K562 (cell line): ENCODE measurements around the gene WBP1. TPM values are rescaled to one million over a fixed set of nuclear protein-coding genes. Genes with fewer than 3 reads are reported as not detected.

Experiments
- ASH1L ChIP-seq: fragments of 450-650 bp; IDR thresholded peaks from 2 replicates; pipeline ENCODE4 v1.6.1; 2018; ENCODE audit warnings: borderline replicate concordance, mild to moderate bottlenecking, low read depth; ENCODE audit not compliant: partially characterized antibody
- CREB1 ChIP-seq, 2 experiments: sonication (generic) in 1 of 2; formaldehyde crosslinking in 1 of 2; IDR thresholded peaks; 2 replicates each; pipeline versions ENCODE4 v1.6.1 to v1.8.0; 2012 to 2022; ENCODE audit warnings: inconsistent platforms in 1 of 2, mild to moderate bottlenecking in 1 of 2, missing genetic modification reagents in 1 of 2, moderate library complexity in 1 of 2
- CREM ChIP-seq: IDR thresholded peaks from 2 replicates; pipeline ENCODE4 v1.6.1; 2014; ENCODE audit warnings: antibody characterized with exemption, low read depth
- EHMT2 ChIP-seq: fragments of 450-650 bp; IDR thresholded peaks from 2 replicates; pipeline ENCODE4 v1.6.1; 2018; ENCODE audit warnings: antibody characterized with exemption
- FOS ChIP-seq: IDR thresholded peaks from 3 replicates; pipeline ENCODE4 v1.6.1; 2011; ENCODE audit not compliant: insufficient read length; ENCODE audit errors: extremely low read depth
- FOXM1 ChIP-seq, 2 experiments: fragments of 450-650 bp in 1 of 2; sonication (generic) in 1 of 2; formaldehyde crosslinking in 1 of 2; IDR thresholded peaks; 2 replicates each; pipeline versions ENCODE4 v1.6.1 to v1.9.0; 2017 to 2022; ENCODE audit warnings: low read depth in 2 of 2, mild to moderate bottlenecking in 2 of 2, missing genetic modification reagents in 1 of 2, moderate library complexity in 1 of 2
- GABPA ChIP-seq: fragments of 200-800 bp; sonication (Bioruptor generic); conservative IDR thresholded peaks from 2 replicates; pipeline ENCODE4 v1.6.1; 2016; ENCODE audit warnings: low read depth, missing genetic modification characterization, missing compliant biosample characterization
- HDAC2 ChIP-seq: fragments of 450-650 bp; IDR thresholded peaks from 2 replicates; pipeline ENCODE4 v1.6.1; 2016; ENCODE audit warnings: mild to moderate bottlenecking
- MTA3 ChIP-seq: fragments of 450-650 bp; formaldehyde crosslinking; IDR thresholded peaks from 2 replicates; pipeline ENCODE4 v1.6.1; 2017; ENCODE audit warnings: mild to moderate bottlenecking, borderline replicate concordance
- NFATC3 ChIP-seq: fragments of 450-650 bp; IDR thresholded peaks from 2 replicates; pipeline ENCODE4 v1.6.1; 2017; ENCODE audit warnings: mild to moderate bottlenecking
- NR2C2 ChIP-seq, 2 experiments: fragments of 200-800 bp in 1 of 2; sonication (Bioruptor generic) in 1 of 2; sonication (generic) in 1 of 2; formaldehyde crosslinking in 1 of 2; IDR thresholded peaks; 2 replicates each; pipeline versions ENCODE4 v1.6.1 to v1.8.0; 2016 to 2022; ENCODE audit warnings: mild to moderate bottlenecking in 1 of 2, missing compliant biosample characterization in 1 of 2, missing genetic modification characterization in 1 of 2, missing genetic modification reagents in 1 of 2
- RBFOX2 ChIP-seq: fragments of 200-400 bp; formaldehyde crosslinking; IDR thresholded peaks from 2 replicates; pipeline ENCODE4 v1.6.1; 2017; ENCODE audit warnings: low read depth, mild to moderate bottlenecking, low read length, moderate library complexity
- SETDB1 ChIP-seq: IDR thresholded peaks from one replicate; pipeline ENCODE4 v1.6.1; 2012; ENCODE audit warnings: low read length, control low read depth, inconsistent platforms
- SREBF1 ChIP-seq: fragments of 150-350 bp; IDR thresholded peaks from 2 replicates; pipeline ENCODE4 v1.6.1; 2014; ENCODE audit warnings: antibody characterized with exemption, low read depth, low read length, borderline replicate concordance
- TBP ChIP-seq: optimal IDR thresholded peaks from 2 replicates; pipeline ENCODE3; 2011; ENCODE audit warnings: low read depth, low read length, improper control_type of control experiment
- ZFP36 ChIP-seq: fragments of 150-350 bp; IDR thresholded peaks from 2 replicates; pipeline ENCODE4 v1.6.1; 2018; ENCODE audit warnings: low read length, low read depth; ENCODE audit not compliant: partially characterized antibody
- ZSCAN29 ChIP-seq: fragments of 450-650 bp; IDR thresholded peaks from 2 replicates; pipeline ENCODE4 v1.6.1; 2017
- polyA plus RNA-seq, 8 experiments: library from polyadenylated mRNA; depleted of rRNA in 4 of 8; stranded (reverse) in 5 of 8; unstranded in 3 of 8; fragments of >200 nt; fragmentation: Nextera tagmentation in 2 of 8; fragmentation: Illumina TruSeq in 1 of 8; extraction: Ambion mirVana in 2 of 8; extraction: Trizol in 1 of 8; gene quantifications; 2 replicates each; pipeline versions ENCODE4 v1.2.1 to v1.2.3, GENCODE V29; 2011 to 2014; ENCODE audit warnings: inconsistent platforms in 1 of 8, missing spikeins in 1 of 8
- total RNA-seq, 7 experiments: library from RNA; depleted of rRNA in 6 of 7; stranded (reverse); fragments of >200 nt in 6 of 7; fragmentation: Illumina TruSeq in 2 of 7; extraction: Trizol in 2 of 7; gene quantifications; 2 replicates each; pipeline versions ENCODE4 v1.2.1 to v1.2.3, GENCODE V29; 2011 to 2021; ENCODE audit warnings: low replicate concordance in 1 of 7
- TF ChIP-seq, protein P1 (sequence below): sonication (generic); formaldehyde crosslinking; IDR thresholded peaks from 2 replicates; pipeline ENCODE4 v1.8.0; 2022; ENCODE audit warnings: missing genetic modification reagents, mild to moderate bottlenecking, borderline replicate concordance
- TF ChIP-seq, protein P2 (sequence below): sonication (generic); formaldehyde crosslinking; IDR thresholded peaks from 2 replicates; pipeline ENCODE4 v1.8.0; 2022; ENCODE audit warnings: missing genetic modification reagents, mild to moderate bottlenecking, moderate library complexity, borderline replicate concordance
- TF ChIP-seq, protein P3 (sequence below): fragments of 450-650 bp; IDR thresholded peaks from 2 replicates; pipeline ENCODE4 v1.6.1; 2016

WBP1 gene
- total and polyA plus RNA-seq, 9 of the 15 experiments (the other 6 are each of a cell fraction or from before 2014, with no cell fraction given): 1.9 to 27.7 (median 14.2) TPM

DNA sequence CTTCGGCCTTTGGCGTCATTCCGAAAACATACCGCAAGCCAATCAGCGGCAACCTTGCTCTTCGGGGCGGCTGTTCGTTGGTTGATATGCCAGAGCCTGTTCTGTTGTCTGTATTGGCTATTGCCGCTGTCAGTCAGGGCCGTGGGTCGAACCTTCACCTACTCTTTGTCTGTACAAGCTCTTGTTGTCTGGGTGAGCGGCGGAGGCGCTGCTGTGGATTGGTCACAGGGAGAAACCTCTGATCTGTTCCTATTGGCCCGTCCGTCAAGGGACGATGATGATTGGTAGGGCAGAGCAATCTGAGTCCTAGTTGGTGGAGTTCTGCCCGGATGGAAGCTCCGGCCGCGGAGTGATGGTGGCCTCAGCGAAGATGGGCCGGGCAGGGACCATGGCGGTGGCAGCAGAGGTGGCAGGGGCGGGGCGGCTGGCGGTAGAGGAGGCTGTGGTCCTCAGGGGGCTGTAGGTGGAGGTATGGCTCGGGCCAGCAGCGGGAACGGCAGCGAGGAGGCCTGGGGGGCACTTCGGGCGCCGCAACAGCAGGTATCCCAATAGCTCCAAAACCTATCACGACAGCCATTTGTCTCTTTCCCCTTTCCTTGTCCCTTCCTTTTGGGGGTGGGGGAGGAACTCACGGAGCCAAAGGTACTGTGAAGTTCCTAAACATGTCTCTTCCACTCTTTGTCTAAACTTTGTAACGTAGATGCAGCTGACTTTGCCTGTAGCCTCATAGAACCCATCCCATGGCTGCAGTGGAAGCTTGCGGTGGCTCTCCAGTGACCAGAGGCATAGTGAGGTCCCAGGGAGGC is at the start of gene WBP1 (continued):
- TF ChIP-seq TBP: peak; percentile 25
- TF ChIP-seq, protein P1, sequence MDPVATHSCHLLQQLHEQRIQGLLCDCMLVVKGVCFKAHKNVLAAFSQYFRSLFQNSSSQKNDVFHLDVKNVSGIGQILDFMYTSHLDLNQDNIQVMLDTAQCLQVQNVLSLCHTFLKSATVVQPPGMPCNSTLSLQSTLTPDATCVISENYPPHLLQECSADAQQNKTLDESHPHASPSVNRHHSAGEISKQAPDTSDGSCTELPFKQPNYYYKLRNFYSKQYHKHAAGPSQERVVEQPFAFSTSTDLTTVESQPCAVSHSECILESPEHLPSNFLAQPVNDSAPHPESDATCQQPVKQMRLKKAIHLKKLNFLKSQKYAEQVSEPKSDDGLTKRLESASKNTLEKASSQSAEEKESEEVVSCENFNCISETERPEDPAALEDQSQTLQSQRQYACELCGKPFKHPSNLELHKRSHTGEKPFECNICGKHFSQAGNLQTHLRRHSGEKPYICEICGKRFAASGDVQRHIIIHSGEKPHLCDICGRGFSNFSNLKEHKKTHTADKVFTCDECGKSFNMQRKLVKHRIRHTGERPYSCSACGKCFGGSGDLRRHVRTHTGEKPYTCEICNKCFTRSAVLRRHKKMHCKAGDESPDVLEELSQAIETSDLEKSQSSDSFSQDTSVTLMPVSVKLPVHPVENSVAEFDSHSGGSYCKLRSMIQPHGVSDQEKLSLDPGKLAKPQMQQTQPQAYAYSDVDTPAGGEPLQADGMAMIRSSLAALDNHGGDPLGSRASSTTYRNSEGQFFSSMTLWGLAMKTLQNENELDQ: no peak
- no peak for TF ChIP-seq NFATC3
- peak; percentile 81 for TF ChIP-seq FOXM1 (IDR thresholded peaks at IDR 0.05; ENCODE audit: low read depth)
- no peak for TF ChIP-seq FOXM1 (CRISPR knock-in tag; IDR thresholded peaks at IDR 0.05; ENCODE audit: low read depth)
- peak; percentile 58; the same call in 1 of the 2 replicates for TF ChIP-seq CREB1 (IDR thresholded peaks at IDR 0.05)
- peak; percentile 71; the same call in 1 of the 2 replicates for TF ChIP-seq CREB1 (CRISPR knock-in tag; IDR thresholded peaks at IDR 0.05)
- no peak for TF ChIP-seq NR2C2 (CRISPR knock-in tag; IDR thresholded peaks at IDR 0.05)
- peak; percentile 58; the same call in 1 of the 2 replicates for TF ChIP-seq NR2C2 (tag; IDR thresholded peaks at IDR 0.05)
- 0 out of 2 replicates have a peak, but pooled peaks have one; percentile 19 for TF ChIP-seq EHMT2
- peak; percentile 91 for TF ChIP-seq FOS
- TF ChIP-seq, protein P2, sequence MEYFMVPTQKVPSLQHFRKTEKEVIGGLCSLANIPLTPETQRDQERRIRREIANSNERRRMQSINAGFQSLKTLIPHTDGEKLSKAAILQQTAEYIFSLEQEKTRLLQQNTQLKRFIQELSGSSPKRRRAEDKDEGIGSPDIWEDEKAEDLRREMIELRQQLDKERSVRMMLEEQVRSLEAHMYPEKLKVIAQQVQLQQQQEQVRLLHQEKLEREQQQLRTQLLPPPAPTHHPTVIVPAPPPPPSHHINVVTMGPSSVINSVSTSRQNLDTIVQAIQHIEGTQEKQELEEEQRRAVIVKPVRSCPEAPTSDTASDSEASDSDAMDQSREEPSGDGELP: peak; percentile 12; the same call in 1 of the 2 replicates
- peak; percentile 46; the same call in 1 of the 2 replicates for TF ChIP-seq CREM
- peak; percentile 45; the same call in 1 of the 2 replicates for TF ChIP-seq MTA3
- no peak for TF ChIP-seq SETDB1
- 0 out of 2 replicates have a peak, but pooled peaks have one; percentile 14 for TF ChIP-seq HDAC2
- peak; percentile 59 for TF ChIP-seq GABPA (tag)
- TF ChIP-seq SREBF1: no peak
- TF ChIP-seq ASH1L: peak; percentile 96
- no peak for TF ChIP-seq ZFP36
- TF ChIP-seq, protein P3, sequence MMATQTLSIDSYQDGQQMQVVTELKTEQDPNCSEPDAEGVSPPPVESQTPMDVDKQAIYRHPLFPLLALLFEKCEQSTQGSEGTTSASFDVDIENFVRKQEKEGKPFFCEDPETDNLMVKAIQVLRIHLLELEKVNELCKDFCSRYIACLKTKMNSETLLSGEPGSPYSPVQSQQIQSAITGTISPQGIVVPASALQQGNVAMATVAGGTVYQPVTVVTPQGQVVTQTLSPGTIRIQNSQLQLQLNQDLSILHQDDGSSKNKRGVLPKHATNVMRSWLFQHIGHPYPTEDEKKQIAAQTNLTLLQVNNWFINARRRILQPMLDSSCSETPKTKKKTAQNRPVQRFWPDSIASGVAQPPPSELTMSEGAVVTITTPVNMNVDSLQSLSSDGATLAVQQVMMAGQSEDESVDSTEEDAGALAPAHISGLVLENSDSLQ: peak; percentile 100
- peak; percentile 63 for TF ChIP-seq RBFOX2
- no peak for TF ChIP-seq ZSCAN29
